NCI-H524 treated with DMSO at 0.1 percent for 48 hours (cell line): ENCODE measurements around the gene DAZ4.
"Not testable (repeated sequence)": the region's sequence is repeated elsewhere in the genome, so short reads cannot be mapped to it uniquely, and the experiment has no call there.

Experiments used
- DNase-seq: peaks from one replicate; lab custom pipeline; 2025; lab: John Stamatoyannopoulos, UW

The DAZ4 gene

GRCh38 chrY:24833619-24834018 is at the start of gene DAZ4:
TSS of gene DAZ4 (plus strand) at chrY:24833919. CDS start at chrY:24834127, 208 bp downstream.
- DNase-seq: not testable (repeated sequence)

- DNase-seq: not testable (repeated sequence)
Observed at GRCh38 chrY:24813293-24813692, 20.4 kb upstream of the DAZ4 start, which contains the start of gene DAZ3. TSS of gene DAZ3 (minus strand) at chrY:24813393. CDS start at chrY:24813185, 208 bp downstream.

GRCh38 chrY:24821836-24822235 is 11.9 kb upstream of the DAZ4 start:
- not testable (repeated sequence) for DNase-seq

GRCh38 chrY:24824184-24824879 is 9.4 kb upstream of the DAZ4 start:
- DNase-seq: not testable (repeated sequence)

- not testable (repeated sequence) for DNase-seq
Observed at GRCh38 chrY:24825069-24825468, 8.7 kb upstream of the DAZ4 start.
